NCI-H526 (cell line): ENCODE data around the gene MSI2.

Experiments used
- DNase-seq, 2 experiments: peaks; one replicate each; lab custom pipeline; 2025; lab: John Stamatoyannopoulos, UW

Gene MSI2

GRCh38 chr17:57720386-57721035 lies 464.2 kb downstream of the MSI2 start:
- DNase-seq = no peak

- no peak for DNase-seq
These were observed 465.8 kb downstream of the MSI2 start for GRCh38 chr17:57721967-57722703.

GRCh38 chr17:57722704-57723043 lies 466.4 kb downstream of the MSI2 start:
- DNase-seq = no peak

DNA sequence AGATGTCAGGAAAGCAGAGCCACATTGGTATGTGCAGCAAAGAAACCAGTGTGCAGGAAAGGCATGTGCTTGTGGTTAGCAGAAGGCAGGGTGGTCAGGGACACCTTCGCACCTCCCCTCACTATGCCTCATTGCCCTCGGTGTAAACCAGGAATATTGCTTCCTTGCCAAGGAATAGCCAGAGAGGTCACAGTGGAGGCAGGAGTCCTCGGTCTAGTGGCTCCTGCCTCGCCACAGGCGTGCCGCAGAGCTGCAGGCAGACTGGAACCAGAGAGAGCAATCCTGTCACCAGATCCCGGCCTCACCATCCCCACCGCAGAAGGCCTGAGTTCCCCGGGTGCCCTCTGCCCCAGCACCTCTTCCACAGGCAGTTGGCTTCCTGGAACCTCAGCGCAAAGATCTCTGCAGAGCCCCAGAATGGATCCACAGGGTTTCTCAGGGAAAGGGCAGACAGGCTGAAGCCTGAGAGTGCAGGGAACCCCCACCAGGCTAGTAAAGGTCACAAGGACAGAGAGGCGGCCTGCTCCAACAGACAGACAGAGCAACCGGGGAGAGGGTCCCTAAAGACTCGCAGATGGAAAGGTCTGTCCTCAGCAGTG lies 467.2 kb downstream of the MSI2 start:
- DNase-seq = no peak

DNA sequence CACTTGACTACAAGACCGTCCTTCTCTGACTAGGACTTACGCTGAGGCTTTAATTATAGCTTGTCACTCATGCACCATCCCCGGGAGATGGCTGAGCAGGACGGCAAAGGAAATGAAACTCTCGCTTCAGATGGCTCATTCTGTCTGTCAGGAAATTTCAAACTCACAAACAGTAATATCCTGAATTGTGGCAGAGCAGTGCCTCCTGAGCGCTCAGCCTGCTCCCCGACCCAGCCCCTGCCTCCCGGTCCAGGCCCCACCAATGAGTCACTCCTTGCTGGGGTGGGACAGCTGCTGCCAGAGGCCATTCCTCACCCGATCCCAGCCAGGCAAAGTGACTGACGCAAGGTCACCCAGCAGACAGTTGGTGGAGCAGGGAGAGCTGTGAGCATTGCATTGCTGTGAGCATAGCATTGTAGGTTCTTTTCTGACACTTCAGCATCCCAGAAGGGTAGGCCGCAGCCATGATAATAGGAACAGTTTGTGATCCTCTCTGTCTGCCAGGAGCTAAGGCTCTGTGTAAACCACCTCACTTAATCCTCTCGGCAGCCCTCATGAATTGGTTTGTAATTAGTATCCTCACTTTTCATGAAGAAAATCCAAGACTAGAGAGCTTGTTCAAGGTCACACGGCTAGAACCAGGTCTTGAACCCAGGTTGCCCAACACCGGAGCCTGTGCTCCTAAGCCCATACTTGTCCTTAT lies 467.9 kb downstream of the MSI2 start:
- DNase-seq = no peak

- no peak for DNase-seq
These were observed 468.4 kb downstream of the MSI2 start for GRCh38 chr17:57724729-57725125.

- DNase-seq = no peak
These were observed 470.0 kb downstream of the MSI2 start for GRCh38 chr17:57726213-57726790.

GRCh38 chr17:57726838-57727237 lies 470.5 kb downstream of the MSI2 start:
- DNase-seq = no peak

- peak in 1 of 2 experiments; percentile 11 for DNase-seq
These were observed 471.4 kb downstream of the MSI2 start for GRCh38 chr17:57727630-57728175.

- DNase-seq = no peak
These were observed 473.8 kb downstream of the MSI2 start for GRCh38 chr17:57730026-57730701.

DNA sequence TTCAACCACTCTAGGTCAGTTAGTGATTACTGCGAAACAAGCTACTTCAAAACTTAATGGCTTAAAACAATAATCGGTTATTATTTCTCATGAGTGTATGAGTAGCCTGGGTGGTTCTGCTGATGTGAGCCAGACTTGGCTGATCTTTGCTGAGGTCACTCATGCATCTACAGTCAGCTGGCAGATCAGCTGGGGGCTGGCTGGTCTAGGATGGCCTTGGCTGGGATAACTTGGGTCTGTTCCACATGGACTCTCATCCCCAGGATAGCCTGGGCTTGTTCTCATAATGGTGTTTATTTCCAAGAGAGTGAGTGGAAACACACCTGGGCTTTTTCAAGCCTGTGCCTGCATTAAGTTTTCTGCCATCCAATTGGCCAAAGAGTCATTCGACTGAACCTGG lies 475.7 kb downstream of the MSI2 start:
- no peak for DNase-seq

DNA sequence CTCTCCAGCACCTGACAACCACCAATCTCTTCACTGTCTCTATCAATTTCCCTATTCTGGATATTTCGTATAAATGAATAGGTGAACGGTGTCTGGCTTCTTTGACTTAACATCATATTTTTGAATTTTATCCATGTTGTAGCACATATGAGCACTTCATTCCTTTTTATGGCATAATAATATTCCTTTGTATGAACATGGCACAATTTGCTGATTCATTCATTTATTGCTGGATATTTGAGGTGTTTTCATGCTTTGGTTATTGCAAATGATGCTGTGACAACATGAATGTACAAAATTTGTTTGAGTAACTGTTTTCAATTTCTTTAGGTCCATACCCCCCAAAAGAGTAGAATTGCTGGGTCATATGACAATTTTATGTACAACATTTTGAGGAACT lies 476.8 kb downstream of the MSI2 start:
- no peak for DNase-seq
